Measurements from ENCODE around the gene SDK1.

Gene SDK1

DNA sequence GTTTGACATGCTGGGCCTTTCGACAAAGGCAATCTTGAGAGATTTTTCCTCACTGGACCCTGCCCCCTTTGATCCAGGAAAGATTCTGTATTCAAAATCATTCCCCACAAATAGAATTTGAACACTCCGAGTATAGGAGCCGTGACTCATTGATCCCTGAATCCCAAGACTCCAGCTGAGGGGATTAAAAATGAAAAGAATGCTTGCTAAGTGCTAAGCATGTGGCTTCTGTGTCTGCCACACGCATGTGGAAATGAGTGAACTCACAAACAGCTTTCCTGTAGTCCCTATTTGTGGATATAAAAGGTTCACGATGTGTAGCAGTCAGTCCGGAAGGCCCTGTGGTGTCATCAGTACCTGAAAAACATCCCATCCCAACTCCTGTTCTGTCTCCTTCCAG lies 674.3 kb downstream of the SDK1 start:
- TF ChIP-seq, protein P1, sequence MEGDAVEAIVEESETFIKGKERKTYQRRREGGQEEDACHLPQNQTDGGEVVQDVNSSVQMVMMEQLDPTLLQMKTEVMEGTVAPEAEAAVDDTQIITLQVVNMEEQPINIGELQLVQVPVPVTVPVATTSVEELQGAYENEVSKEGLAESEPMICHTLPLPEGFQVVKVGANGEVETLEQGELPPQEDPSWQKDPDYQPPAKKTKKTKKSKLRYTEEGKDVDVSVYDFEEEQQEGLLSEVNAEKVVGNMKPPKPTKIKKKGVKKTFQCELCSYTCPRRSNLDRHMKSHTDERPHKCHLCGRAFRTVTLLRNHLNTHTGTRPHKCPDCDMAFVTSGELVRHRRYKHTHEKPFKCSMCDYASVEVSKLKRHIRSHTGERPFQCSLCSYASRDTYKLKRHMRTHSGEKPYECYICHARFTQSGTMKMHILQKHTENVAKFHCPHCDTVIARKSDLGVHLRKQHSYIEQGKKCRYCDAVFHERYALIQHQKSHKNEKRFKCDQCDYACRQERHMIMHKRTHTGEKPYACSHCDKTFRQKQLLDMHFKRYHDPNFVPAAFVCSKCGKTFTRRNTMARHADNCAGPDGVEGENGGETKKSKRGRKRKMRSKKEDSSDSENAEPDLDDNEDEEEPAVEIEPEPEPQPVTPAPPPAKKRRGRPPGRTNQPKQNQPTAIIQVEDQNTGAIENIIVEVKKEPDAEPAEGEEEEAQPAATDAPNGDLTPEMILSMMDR (IDR thresholded peaks at IDR 0.05; ENCODE audit: low read depth, low read length, missing control alignments): no peak
- no peak overlapping the region for H3K4me3 ChIP-seq (ENCODE audit: low read depth, low read length)
- in situ Hi-C loops (cut with HindIII; ENCODE audit: low sequenced_read_pairs): no loop called here
- DNase-seq (ENCODE audit: low read depth): no peak

DNA sequence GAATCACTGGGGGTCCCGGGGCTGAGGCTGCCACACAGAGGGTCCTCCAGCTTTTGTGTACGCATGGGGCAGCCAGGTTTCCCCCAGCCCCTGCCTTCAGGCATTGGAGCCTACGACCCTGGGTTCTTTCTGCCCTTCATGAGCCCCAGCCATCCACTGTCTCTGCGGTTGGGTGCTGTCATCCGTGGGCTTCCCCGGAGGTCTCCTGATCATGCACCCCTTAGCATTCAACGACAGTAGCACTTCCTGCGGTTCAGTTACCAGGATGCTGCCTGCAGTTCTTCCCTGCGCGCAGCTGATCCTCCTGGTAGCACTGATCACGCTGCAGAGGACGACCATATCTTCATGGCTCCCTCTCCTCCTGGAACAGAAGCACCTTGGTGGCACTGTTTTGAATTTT lies 676.3 kb downstream of the SDK1 start:
- in situ Hi-C loops (cut with HindIII; ENCODE audit: low sequenced_read_pairs): no loop called here
- TF ChIP-seq, protein P1 (IDR thresholded peaks at IDR 0.05; ENCODE audit: low read depth, low read length, missing control alignments): no peak
- no peak overlapping the region for H3K4me3 ChIP-seq (ENCODE audit: low read depth, low read length)
- no peak for DNase-seq (ENCODE audit: low read depth)

DNA sequence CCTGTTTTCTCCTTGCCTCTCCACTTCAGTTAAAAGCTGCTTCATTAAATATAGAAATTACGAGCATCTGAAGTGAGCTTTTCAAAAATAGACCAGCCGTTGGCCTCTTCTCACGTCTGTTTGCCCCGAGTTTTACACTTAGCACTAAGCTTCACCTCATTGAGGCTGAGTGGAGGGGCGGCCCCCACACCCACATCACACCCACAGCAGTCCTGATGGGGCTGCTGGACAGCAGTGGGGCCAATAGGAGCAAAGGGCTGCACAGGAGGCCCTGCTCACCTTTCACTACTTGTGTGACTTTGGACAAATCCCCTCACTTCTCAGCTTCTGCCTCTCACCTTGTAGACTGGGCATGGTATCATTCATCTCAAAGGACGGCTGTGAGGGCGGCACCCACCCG lies 677.8 kb downstream of the SDK1 start:
- in situ Hi-C loops (cut with HindIII; ENCODE audit: low sequenced_read_pairs): no loop called here
- DNase-seq (ENCODE audit: low read depth): no peak
- no peak overlapping the region for H3K4me3 ChIP-seq (ENCODE audit: low read depth, low read length)
- TF ChIP-seq, protein P1 (IDR thresholded peaks at IDR 0.05; ENCODE audit: low read depth, low read length, missing control alignments): no peak

DNA sequence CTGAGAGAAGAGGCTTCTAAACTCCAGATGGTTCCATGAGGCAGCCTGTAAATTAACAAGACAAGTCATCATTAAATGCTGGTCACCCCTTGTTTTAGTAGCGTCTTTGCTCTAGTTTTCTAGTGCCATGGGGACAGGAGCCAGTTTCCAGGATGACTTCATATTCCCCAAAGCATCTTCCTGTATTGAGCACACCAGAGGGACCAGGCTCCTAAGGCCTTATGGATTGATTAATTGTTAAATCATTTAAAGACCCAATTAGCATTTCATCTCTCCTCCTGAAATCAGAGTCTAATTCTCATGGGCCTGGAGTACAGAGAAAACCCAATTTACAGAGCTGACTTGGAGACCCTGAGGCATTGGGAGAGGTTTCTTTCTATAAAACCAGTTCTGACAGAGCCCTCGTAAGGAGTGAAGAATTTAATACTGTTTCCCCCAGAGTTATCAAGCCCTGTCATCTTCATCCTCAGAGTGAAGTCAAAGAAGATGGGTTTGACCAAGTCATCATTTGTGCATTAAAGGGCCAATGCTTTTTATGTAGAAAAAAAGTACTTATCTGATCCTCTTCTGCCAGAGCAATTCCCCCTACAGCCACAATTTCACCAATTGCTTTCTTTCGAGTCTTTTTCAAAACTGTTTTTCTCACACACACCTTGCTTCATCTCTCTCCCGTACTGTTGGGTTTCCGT lies 678.7 kb downstream of the SDK1 start:
- no peak for DNase-seq (ENCODE audit: low read depth)
- no peak overlapping the region for H3K4me3 ChIP-seq (ENCODE audit: low read depth, low read length)
- TF ChIP-seq, protein P1 (IDR thresholded peaks at IDR 0.05; ENCODE audit: low read depth, low read length, missing control alignments): no peak
- in situ Hi-C loops (cut with HindIII; ENCODE audit: low sequenced_read_pairs): no loop called here

DNA sequence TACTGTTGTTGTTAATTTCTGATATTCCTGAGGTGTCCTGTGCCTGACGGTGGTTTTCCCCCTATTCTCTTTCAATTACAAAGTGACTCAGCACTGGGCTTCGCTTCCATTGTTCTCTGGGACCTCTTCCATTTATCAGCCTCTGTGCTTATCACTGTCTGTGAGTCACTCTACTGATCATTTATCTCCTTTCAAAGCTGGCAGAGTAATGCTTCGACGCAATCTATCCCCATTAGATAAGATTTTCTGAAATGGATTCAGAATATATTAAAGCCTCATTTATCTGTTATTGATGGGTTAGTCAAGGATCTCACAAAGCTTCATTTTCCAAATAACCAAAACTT lies 679.2 kb downstream of the SDK1 start:
- in situ Hi-C loops (cut with HindIII; ENCODE audit: low sequenced_read_pairs): no loop called here
- DNase-seq (ENCODE audit: low read depth): no peak

DNA sequence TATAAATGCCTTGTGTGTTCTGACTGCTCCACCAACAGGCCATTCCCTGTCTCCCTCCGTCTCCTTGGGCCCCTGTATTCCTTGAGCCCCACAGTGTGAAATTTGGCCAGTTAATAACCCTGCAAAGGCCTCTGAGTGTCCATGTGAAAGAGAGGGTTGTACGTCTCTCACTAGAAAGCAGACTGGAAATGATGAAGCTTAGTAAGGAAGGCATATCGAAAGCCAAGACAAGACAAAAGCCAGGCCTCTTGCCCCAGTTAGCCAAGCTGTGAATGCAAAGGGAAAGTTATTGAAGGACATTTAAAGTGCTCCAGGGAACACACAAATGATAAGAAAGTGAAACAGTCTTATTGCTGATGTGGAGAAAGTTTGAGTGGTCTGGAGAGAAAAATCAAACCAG lies 680.2 kb downstream of the SDK1 start:
- in situ Hi-C loops (cut with HindIII; ENCODE audit: low sequenced_read_pairs): no loop called here
- no peak overlapping the region for H3K4me3 ChIP-seq (ENCODE audit: low read depth, low read length)
- no peak for DNase-seq (ENCODE audit: low read depth)
- TF ChIP-seq, protein P1 (IDR thresholded peaks at IDR 0.05; ENCODE audit: low read depth, low read length, missing control alignments): no peak

More for the DNA sequence above, 679.2 kb downstream of the SDK1 start:
- no peak overlapping the region for H3K4me3 ChIP-seq (ENCODE audit: low read depth, low read length)
- TF ChIP-seq, protein P1 (IDR thresholded peaks at IDR 0.05; ENCODE audit: low read depth, low read length, missing control alignments): no peak

Data from astrocyte of the cerebellum (primary cell).